ENCODE measurements around the gene ITGB3BP. TPM values are rescaled to one million over a fixed set of nuclear protein-coding genes. Genes with fewer than 3 reads are reported as not detected.
A peak's percentile ranks its signal among the peaks of the same experiment; 100 is the strongest.
"Not testable (repeated sequence)": the region's sequence is repeated elsewhere in the genome, so short reads cannot be mapped to it uniquely, and the experiment has no call there.

Gene ITGB3BP
- total RNA-seq (2014; rRNA removed): 22.1 and 24.9 TPM in 2 replicates
- 10.5 TPM for polyA plus RNA-seq (2012)

GRCh38 chr1:63522891-63523728 lies at the start of gene ITGB3BP, which contains the start of gene EFCAB7:
Gene ITGB3BP (minus strand): TSS chr1:63523225. CDS start chr1:63523133, 92 bp downstream.
Gene EFCAB7 (plus strand): TSS chr1:63523525. CDS start chr1:63525573, 2,048 bp downstream.
- peak; percentile 97 for DNase-seq (ENCODE audit: low read depth)

GRCh38 chr1:63572686-63573085 lies 49.7 kb upstream of the ITGB3BP start:
- DNase-seq (ENCODE audit: low read depth): not testable (repeated sequence)

GRCh38 chr1:63569640-63570316 lies 46.8 kb upstream of the ITGB3BP start:
- DNase-seq (ENCODE audit: low read depth): no peak

GRCh38 chr1:63569068-63569467 lies 46.0 kb upstream of the ITGB3BP start:
- DNase-seq (ENCODE audit: low read depth): no peak

GRCh38 chr1:63563745-63564144 lies 40.7 kb upstream of the ITGB3BP start:
- no peak for DNase-seq (ENCODE audit: low read depth)

- DNase-seq (ENCODE audit: low read depth): no peak
Measured at GRCh38 chr1:63559357-63559756, 36.3 kb upstream of the ITGB3BP start.

- peak; percentile 29 for DNase-seq (ENCODE audit: low read depth)
Measured at GRCh38 chr1:63557365-63557987, 34.5 kb upstream of the ITGB3BP start.

- no peak for DNase-seq (ENCODE audit: low read depth)
Measured at GRCh38 chr1:63555480-63555879, 32.5 kb upstream of the ITGB3BP start.

- no peak for DNase-seq (ENCODE audit: low read depth)
Measured at GRCh38 chr1:63548877-63549276, 25.9 kb upstream of the ITGB3BP start.

- DNase-seq (ENCODE audit: low read depth): no peak
Measured at GRCh38 chr1:63548303-63548702, 25.3 kb upstream of the ITGB3BP start.

- peak; percentile 76 for DNase-seq (ENCODE audit: low read depth)
Measured at GRCh38 chr1:63547621-63548294, 24.7 kb upstream of the ITGB3BP start.

- peak; percentile 32 for DNase-seq (ENCODE audit: low read depth)
Measured at GRCh38 chr1:63545780-63546179, 22.8 kb upstream of the ITGB3BP start.

- DNase-seq (ENCODE audit: low read depth): no peak
Measured at GRCh38 chr1:63537940-63538339, 14.9 kb upstream of the ITGB3BP start.

GRCh38 chr1:63537006-63537405 lies 14.0 kb upstream of the ITGB3BP start:
- DNase-seq (ENCODE audit: low read depth): no peak

- DNase-seq (ENCODE audit: low read depth): no peak
Measured at GRCh38 chr1:63534406-63534805, 11.4 kb upstream of the ITGB3BP start.

GRCh38 chr1:63533931-63534330 lies 10.9 kb upstream of the ITGB3BP start:
- DNase-seq (ENCODE audit: low read depth): no peak

- no peak for DNase-seq (ENCODE audit: low read depth)
Measured at GRCh38 chr1:63532727-63533126, 9.7 kb upstream of the ITGB3BP start.

GRCh38 chr1:63524201-63524600 lies 1.2 kb upstream of the ITGB3BP start:
- DNase-seq (ENCODE audit: low read depth): no peak

GRCh38 chr1:63523738-63524137 lies 713 bp upstream of the ITGB3BP start:
- DNase-seq (ENCODE audit: low read depth): no peak

- no peak for DNase-seq (ENCODE audit: low read depth)
Measured at GRCh38 chr1:63516629-63517028, 6.4 kb downstream of the ITGB3BP start.

GRCh38 chr1:63512584-63512983 lies 10.4 kb downstream of the ITGB3BP start:
- DNase-seq (ENCODE audit: low read depth): no peak

GRCh38 chr1:63509718-63510117 lies 13.3 kb downstream of the ITGB3BP start:
- DNase-seq (ENCODE audit: low read depth): no peak

Data from LHCN-M2 (cell line).